Embryonic facial prominence (tissue), 1 donor: ENCODE measurements around the gene INPP5A.

Source experiments
- DNase-seq: peaks from one replicate; pipeline ENCODE4 v3.0.0-alpha.2; 2016; ENCODE audit errors: extremely low spot score

Gene INPP5A

DNA sequence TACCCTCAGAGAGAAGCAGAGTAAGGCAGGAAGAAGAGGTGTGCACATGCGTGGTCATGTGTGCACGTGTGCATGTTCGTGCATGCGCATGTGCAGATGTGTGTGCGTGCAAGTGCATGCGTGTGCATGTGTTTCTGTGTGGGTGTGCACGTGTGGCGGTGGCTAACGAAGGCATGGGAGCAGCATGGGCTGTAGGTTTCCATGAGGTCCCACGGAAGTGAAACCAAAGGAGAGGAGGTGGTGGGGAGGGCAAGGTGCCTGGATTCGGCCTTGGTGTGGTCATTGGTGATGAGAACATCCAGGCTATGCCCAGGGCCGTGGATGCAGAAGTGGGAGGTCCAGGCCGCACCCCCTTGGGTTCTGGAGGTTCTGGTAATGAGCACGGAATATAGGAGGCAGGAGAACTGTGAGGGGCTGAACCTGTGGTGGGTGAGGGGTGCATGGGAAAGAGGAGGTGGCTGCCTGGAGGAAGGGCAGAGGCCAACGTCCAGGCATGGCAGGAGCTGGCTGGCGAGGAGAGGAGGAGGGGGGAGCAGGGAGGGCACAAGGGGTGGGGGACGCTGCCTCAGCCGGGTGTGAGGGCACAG lies 2.4 kb upstream of the INPP5A start:
- DNase-seq = no peak

DNA sequence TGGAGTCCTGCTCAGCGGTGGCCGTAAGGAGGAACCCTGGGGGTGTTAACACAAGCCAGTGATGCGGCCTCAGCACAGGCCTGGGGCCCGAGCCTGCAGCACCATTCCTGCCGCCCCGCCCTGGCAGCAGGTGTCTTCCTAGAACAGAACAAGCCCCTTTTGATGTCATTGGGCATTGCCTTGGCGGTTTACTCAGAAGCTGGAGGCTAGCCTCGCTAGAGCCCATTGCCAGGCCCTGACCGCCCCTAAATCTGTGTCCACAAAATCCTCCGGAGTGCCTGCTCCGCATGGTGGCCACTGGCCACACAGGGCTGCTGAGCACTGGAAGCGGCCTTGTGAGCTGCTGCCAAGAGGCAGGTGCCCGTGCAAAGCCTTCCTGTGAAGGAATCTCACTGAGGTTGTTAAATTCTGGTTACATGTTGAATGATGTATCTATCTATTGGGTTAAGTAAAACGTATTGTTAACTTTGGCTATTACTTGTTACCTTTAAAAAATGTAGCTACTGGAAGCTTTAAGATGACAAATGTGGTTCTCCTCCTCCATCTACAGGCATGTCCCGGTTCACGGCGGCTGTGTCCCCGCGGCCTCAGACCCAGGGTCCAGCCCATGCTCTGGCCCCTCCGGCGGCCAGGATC lies 1.2 kb upstream of the INPP5A start:
- no peak for DNase-seq

DNA sequence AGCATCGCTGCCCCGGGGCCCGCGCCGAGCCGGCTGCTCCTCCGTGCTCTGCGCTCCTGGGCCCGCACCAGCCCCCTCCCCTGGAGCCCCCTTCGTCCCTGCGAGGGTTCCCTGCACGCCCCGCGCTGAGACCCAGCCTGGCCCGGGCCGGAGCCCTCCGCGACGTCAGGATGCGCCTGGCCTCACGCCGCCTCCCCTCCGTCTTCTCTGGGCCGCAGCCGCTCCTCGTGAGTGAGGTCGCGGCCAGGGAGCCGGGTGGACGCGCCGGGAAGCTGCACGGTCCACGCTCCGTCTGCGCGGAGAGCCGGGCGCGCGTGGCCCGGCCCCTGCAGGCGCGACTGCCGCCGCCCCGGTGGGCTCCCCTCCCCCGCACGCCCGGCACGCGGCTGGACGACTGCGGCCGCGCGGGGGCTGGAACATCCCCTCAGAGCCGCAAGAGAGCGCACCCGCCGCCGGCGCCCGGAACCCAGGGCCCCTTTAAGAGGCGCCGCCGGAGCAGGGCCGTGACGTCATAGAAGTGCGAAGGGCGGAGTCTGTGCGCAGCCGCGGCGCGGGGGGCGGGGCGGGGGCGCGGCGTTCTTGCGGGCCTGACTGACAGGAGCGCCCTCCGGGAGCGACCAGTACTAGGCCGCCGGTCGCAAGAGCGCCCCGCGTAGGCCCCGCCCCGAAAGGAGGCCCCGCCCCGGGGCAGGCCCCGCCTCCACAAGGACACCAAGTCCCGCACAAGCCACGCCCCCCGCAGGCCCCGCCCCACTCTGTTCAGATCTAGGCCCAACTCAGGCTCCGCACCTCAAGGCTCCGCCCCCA lies 507 bp upstream of the INPP5A start:
- DNase-seq = peak; percentile 98

DNA sequence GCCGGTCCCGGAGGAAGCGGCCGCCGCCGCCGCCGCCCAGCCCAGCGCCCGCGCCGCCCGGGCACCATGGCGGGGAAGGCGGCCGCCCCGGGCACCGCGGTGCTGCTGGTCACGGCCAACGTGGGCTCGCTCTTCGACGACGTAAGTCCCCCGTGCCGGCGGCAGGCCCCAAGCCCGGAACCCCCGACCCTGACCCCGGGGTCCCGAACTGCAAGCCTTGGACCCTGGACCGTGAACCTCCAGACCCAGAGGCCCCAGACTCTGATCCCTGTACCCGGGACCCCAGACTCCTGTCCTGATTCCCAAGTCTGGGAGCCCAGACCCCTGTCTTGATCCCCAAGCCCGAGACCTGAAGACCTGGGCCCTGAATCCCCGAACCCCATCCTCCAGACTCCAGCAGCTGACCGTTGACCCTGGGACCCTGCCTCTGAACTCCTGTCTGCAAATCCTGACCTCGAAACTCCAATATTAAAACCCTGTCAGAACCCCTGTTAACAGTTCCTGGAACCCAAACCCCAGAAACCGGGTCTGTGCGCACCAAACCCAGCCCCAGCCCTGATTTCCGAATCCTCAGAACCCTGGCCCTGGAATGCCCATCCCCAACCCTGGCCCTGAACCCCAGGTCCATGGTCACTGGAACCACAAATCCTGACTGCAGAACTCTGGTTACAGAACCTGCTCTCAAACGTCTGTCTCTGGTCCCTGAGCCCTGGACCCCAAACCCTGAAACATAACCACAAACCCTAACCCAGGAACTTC lies 623 bp downstream of the INPP5A start:
- DNase-seq = no peak

DNA sequence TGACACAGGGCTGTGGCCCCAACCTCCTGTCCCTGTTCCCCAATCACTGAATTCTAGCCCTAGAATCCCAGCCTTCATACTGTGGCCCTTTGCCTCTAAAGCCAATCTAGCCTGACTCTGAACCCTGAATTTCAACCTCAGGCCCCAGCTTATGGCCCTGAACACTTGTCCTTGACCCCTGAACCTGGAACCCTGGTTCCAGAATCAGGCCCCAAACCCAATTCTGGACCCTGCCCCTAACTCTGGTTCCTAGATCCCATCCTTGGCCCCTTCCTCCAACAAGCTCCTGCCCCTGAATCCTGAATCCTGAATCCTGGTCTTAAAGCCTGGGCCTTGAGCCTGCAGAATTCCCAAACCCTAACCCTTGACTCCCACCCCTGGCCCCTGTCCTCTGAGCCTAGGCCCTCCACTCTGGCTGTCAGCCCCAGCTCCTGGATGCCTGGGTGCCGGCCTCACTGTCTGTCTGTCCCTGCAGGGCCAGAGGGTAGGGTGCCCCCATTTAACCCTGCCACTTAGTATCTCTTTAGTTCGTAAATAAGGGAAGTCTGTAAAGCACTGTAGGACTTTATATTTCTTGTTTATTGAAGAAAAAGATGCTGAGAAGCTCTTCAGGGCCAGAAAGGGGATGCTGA lies 1.3 kb downstream of the INPP5A start:
- DNase-seq = no peak

DNA sequence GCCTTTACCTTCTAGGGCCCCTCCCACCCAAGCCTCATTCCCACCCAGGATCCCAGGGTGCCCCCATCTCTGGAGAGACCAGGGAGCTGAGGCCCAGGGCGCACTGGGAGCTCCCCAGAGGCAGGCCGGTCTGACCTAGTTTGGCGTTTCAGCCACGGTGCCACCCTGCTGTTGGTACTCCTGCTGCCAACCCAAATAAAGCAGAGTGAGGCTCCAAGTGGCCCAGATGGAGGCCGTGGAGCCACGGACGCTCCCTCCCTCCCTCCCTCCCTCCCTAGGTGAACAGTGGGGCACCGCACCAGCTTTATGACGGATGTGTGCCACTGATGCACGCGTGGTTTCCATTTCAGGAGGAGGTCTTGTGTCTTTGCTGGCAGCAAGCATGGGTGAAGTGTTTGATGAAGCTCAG lies 1.8 kb downstream of the INPP5A start:
- DNase-seq = no peak

DNA sequence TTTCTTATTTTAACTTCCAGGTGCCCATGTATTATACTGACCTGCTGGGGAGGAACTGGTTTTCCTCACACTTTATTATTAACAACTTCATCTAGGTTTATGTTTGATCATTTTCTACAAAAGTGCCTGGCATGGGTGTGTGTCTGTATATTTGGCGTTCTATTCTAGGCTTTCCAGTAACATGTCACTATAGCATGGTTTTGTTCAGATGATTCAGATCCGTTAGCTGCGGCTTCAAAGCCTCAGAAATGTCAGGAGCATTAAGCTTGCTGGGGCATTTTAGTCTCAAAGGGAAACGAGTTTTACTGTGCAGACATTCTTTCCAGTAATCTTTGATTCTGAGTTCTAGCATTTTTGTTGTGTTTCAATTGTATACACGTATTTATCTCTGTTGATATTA lies 2.3 kb downstream of the INPP5A start:
- DNase-seq = no peak

DNA sequence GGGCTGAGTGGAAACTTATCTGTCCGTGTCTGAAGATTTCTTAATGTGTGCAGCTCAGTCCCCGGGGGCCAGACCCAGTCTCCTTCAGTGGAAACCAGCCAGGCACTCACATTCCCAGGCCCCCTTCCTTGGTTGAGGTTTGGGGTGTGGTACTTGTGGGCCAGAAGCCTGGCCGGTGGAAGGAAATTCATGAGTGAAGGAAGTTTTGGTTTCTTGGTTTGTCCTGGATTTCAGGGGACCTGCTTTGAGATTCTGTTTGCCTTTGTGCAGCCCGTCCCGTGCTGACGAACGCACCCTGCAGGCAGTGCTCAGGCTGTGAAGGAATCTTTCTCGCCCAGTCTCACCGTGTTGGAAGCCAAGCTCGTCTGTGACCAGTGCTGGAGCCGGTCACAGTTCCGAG lies 2.9 kb downstream of the INPP5A start:
- no peak for DNase-seq

DNA sequence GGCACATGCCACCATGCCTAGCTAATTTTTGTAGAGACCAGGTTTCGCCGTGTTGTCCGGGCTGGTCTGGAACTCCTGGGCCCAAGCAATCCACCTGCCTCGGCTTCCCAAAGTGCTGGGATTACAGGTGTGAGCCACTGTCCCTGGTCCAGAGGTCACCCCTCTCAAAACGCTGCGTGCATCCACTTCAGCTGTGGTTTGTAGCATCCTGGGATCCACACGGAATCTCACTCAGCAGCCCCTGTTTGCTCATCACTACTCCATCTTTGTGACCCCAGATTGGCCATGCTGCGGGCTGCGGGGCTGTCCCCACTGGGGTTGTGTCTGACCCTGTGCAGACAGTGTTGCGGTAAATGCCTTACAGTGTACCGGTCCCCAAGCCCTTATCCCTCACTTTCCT lies 3.5 kb downstream of the INPP5A start:
- no peak for DNase-seq

DNA sequence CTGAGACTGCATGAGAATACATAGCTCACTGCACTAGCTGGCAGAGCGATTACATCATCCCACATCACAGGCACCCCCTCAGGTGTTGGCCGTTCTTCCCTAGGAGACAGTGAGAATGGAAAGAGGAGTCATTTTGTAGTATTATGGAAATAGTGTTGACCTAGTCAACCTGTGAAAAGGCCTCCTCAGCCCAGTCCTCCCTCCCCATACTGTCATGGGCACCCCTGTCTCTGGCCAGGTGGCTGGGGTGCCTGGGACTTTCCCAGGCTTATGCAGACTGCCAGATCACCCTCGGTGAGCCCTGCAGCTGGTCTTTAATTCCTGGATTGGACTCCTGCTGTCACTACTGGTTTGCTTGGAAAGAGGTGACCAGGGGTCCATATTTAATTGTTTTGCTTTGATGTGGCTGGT lies 4.0 kb downstream of the INPP5A start:
- DNase-seq = no peak

DNA sequence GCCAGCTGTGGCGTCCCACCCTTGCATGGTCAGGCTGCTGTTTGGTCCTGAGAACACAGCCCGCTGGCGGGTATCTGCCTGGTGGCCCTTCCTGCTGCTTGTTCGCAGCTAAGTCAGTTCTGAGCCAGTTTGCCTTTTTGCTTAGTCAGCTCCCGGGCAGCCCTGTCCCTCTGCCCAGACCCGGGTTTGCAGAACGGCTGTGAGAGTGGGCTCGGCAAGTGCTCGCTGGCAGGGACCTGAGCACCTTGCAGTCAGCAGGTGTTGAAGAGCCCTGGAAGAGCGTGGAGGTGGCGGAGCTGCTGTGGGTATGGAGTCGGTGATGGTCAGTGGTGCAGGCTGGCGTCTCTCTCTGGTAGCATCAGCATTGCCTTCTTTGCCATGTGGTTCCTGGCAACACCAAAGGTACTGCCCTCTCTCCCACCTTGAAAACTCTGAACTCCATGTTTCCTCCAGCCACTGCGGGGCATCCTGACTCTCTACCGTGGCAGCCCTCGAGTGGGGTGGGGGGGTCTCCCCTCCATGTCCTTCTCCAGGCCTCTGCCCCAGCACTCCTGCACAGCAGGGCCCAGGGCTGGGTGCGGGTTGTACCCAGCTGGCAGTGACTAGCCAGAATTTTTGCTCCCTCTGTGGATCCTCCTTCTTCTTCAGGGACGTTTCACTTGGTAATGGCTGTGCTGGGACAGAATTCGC lies 4.6 kb downstream of the INPP5A start:
- no peak for DNase-seq

DNA sequence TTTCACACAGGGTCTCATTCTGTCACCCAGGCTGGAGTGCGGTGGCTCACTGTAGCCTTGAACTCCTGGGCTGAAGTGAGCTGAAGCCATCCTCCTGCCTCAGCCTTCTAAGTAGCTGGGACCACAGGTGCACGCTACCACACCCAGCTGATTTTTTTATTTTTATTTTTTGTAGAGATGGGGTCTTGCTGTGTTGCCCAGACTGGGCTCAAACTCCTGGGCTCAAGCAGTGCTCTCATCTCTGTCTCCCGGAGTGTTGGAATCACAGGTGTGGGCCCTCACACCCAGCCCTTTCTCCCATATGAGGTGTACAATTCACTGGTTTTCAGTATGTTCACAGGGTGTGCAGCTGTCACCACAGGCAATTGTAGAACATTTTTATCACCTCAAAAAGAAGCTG lies 5.2 kb downstream of the INPP5A start:
- no peak for DNase-seq

DNA sequence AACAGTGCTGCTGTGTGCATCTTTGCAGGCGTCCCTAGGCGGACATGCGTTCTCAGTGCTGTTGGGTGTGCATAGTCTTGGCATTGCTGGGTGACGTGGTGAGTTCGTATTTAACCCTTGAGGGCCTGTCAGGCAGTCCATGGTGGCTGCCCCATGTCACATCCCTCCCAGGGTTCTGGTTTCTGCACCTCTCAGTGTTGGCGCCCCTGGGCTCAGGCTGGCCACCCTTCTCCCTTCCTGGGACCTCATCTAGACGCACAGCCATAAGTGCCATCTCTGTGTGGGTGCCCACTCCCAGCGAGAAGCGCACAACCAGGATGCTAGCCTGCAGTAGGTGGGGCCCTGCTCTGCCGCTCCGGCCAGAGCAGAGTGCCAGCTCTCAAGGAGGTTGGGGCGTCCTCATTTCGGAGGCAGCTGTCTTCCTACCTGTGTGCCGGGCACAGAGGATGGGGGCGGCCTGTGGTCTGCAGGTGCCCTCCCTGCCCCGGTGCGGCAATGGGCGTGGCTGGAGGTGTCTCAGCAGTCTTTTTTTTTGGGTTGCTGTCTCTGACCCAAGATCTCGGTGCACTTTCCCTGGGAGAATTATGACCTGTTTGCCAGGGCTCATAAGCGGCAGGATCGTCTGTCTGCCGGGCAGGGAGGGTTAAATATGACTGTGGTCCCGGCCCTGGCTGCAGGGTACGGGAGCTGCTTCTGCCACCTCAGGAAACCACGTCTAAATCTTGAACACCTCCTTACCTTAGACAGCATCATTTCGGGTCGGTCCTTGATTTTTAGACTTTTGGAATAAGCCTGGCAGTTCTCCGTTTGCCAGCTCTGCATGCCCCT lies 6.5 kb downstream of the INPP5A start:
- DNase-seq = no peak

DNA sequence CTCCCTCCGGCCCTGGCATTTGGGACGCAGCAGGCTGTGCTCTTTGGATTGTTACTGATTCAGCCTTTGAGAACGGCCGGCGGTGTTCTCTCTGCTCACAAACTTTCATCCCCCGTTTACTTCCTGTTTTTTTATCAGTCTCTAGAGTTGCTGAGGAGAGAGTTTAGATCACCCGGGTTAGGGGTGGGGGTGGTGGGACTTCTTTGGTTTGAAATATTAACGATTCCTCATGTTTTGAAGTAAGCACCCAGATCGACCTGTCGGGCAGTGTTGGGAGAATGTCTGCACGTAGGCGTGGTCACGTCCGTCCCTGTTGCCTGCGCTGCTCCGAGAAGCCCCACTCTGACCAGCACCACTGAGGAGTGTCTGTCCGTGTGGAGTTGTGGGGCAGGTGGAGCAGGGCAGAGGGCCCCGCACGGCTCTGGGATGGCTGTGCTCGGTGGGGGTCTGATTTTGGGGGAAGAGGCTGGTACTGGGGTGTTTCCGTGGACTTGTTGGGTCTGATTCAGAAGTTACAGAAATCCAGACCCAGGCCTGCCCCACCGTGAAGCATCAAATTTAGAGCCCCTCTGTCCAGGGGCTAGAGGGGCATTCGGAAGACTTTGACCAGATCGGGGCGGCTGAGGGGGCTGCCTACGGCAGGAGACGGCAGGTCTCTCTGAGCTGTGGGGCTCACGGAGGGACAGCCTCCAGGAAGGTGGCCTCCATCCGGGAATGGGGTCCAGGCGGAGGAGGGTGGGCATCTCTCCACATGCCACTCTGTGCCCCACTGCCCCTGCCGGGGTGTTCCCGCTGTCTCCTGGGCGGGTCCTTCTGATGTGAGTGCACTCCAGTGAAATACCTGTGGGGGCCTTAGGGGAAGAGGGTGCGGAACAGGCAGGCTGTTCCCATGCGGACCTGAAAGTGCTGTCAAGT lies 7.4 kb downstream of the INPP5A start:
- no peak for DNase-seq

DNA sequence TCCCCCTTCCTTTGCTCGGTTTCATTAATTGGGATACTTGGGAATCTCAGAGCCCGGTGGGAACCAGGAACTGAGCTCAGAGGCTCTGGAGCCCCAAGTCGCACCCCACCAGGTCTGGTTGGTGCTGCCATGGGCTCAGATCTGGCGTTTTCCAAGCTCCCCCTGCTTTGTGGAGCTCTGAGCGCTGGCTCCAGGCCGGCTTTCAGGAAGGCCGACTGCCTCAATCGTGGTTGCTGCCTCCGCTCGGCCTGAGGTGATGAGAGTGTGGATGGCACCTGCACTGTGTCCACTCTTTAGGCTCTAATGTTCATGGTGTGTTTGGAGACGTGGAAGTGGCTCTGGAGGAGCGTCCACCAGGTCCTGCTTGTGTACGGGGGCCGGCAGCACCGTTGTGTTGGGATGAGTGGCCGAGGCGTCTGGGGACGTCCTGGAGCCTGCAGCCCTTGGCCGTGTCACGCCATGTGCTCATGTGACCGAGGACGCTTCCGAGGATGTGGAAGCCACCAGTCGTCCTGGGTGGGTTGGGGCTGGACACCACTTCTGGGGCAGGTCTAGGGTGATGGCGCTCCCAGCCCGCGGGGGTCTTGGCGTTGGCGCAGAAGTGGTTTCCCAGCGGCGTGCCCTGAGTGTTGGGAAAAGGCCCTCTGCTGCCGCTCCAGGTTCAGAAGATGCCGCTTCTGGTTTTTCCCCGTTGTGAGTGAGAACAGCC lies 8.2 kb downstream of the INPP5A start:
- no peak for DNase-seq

DNA sequence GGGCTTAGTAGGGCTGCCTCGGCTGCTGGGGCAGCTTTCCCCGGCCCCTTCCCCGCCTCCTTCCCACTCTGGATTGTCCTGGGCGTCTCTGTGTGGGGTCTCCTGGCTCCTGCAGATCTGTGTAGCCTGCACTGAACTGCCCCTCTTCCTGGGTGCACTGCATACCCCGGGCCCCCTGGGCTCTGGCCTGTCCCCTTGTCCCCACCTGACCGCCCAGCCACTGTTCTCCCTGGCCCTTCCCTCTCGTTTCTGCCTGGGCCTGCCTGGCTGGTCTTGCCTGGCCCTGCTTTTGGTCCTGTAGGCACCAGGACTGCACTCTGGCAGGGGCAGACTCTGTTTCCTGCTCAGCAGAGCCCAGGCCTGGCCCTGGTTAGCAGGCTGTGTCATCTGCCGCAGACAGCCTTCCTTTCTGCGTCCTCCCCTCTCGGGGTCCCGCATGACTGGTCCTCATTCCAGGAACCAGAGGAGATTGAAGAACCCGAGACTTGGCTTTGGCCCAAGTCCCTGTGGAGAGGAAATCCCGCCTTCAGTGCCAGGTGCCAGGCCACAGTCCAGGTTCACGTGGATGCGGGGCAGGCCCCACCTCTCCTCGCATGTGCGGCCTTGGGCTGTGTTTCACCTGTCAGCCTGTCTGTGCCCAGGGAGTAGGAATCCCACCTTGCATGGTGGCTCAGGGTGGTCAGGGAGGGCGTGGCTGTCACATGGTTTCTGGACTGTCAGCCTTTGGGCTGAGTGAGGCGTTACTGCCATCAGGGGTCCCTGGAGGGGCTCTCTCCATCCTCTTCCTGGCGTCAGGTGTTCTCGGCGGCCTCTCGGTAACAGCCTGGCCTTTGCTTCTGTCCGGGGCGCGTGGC lies 9.2 kb downstream of the INPP5A start:
- DNase-seq = no peak

DNA sequence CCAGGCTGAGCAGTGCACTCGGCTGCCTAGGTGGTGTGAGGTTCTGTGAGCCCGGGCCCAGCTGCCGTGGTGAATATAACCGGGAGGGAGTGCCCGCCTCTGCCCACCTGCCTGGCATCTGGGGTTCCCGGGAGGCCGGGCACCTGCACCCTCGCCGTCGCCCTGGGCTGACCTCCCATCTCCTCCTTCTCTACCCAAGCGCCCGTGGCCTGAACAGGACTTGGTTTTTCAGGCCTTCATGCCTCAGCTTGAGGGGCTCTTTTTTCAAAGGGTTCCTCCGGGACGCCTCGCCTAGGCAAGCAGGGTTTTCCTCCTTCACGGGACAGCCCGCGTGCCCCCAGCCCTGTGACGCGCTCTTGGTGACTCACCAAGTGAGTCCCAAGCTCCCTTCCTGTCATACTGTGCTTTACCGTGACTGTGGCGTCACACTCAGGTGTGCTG lies 9.9 kb downstream of the INPP5A start:
- no peak for DNase-seq
